Lung (tissue), 12 donors: ENCODE data around the gene SPTB. TPM values are rescaled to one million over a fixed set of nuclear protein-coding genes. Genes with fewer than 3 reads are reported as not detected.

Source experiments
- ATAC-seq: fragments of 200-7000 bp; cut with Tn5 transposase; one replicate; pipeline ENCODE4 v1.9.1; 2020; ENCODE audit warnings: moderate number of reproducible peaks; ENCODE audit not compliant: insufficient read depth, low FRiP score
- DNase-seq, 3 donors: peaks; one replicate each; pipeline ENCODE4 v3.0.0-alpha.2; 2013 to 2017
- H3K27ac ChIP-seq, 2 donors: one replicate each; pipeline ENCODE4 v1.5.1; 2013; ENCODE audit warnings: mild to moderate bottlenecking in 2 of 2, moderate library complexity in 2 of 2, control low read depth in 1 of 2, inconsistent platforms in 1 of 2, low read depth in 1 of 2, low read length in 1 of 2
- H3K27me3 ChIP-seq, 3 donors: one replicate each; pipeline ENCODE4 v1.5.1; 2013; ENCODE audit warnings: low read length in 2 of 3; ENCODE audit not compliant: control insufficient read depth in 3 of 3, insufficient read depth in 3 of 3
- H3K36me3 ChIP-seq, 4 donors: one replicate each; pipeline ENCODE4 v1.5.1; 2013; ENCODE audit warnings: low read length in 4 of 4, mild to moderate bottlenecking in 1 of 4, moderate library complexity in 1 of 4; ENCODE audit not compliant: control insufficient read depth in 4 of 4, insufficient read depth in 4 of 4
- H3K4me1 ChIP-seq, 5 donors: one replicate each; pipeline ENCODE4 v1.5.1; 2013; ENCODE audit warnings: low read length in 5 of 5, mild to moderate bottlenecking in 2 of 5, moderate library complexity in 1 of 5; ENCODE audit not compliant: control insufficient read depth in 5 of 5, insufficient read depth in 5 of 5
- H3K4me3 ChIP-seq: one replicate; pipeline ENCODE4 v1.5.1; 2013; ENCODE audit warnings: mild to moderate bottlenecking, control low read depth, moderate library complexity
- H3K9ac ChIP-seq, 2 donors: one replicate each; pipeline ENCODE4 v1.5.1; 2013; ENCODE audit warnings: low read length in 2 of 2, control low read depth in 1 of 2; ENCODE audit not compliant: insufficient read depth in 1 of 2
- H3K9me3 ChIP-seq, 4 donors: one replicate each; pipeline ENCODE4 v1.5.1; 2013; ENCODE audit warnings: low read length in 3 of 4, mild to moderate bottlenecking in 1 of 4, moderate library complexity in 1 of 4; ENCODE audit not compliant: control insufficient read depth in 4 of 4, insufficient read depth in 3 of 4
- CTCF ChIP-seq: IDR thresholded peaks from 2 replicates; pipeline ENCODE4 v1.5.1; 2012; ENCODE audit warnings: mild to moderate bottlenecking; ENCODE audit errors: control extremely low read depth, extremely low read depth
- WGBS, 2 donors: extraction: QIAGEN DNeasy Blood & Tissue Kit; methylation state at CpG; one replicate each; pipeline ENCODE4 v1.1.7; 2013; 5-methylcytosine and 5-hydroxymethylcytosine counted together
- polyA plus RNA-seq, 2 donors: library from polyadenylated mRNA; stranded (reverse); fragments of 200-250 nt; gene quantifications; one replicate each; pipeline ENCODE4 v1.2.1, GENCODE V29; 2013
- total RNA-seq, 2 donors: library from RNA; depleted of rRNA in 1 of 2; stranded (reverse); fragments of >200 nt in 1 of 2; gene quantifications; one replicate each; pipeline ENCODE4 v1.2.1, GENCODE V29; 2014 to 2021
- donor health status: control.
- donor health status: control.
- donor health status: Bipolar disorder and iron deficiency.
- donor health status: healthy.
- donor health status: DM: yes; HTN: yes; CAD: no.

Gene SPTB
- total and polyA plus RNA-seq, 4 donors = 1.2 to 11.5 (median 2.1) TPM

- Histone ChIP-seq H3K27ac (no peak overlapping the region), H3K9me3 (peaks cover 0 to 3% (median 0%) of the 10 kb centered on the region in 4 donors), H3K4me1 (no peaks in the 10 kb centered on the region), H3K4me3 (no peak overlapping the region), H3K36me3 (peaks cover 2 to 37% (median 18%) of the 10 kb centered on the region in 4 donors), H3K9ac (no peak overlapping the region), H3K27me3 (no peaks in the 10 kb centered on the region)
- DNase-seq = no peak
- no peak for ATAC-seq
- TF ChIP-seq CTCF = no peak
- 57 to 90% methylated on average over 1 of the region's 1 CpG for WGBS, 2 donors
These were observed 145.8 kb downstream of the SPTB start for GRCh38 chr14:64733899-64734298.

- H3K4me1 ChIP-seq = no peaks in the 10 kb centered on the region
- H3K36me3 ChIP-seq = peaks cover 2 to 43% (median 20%) of the 10 kb centered on the region in 4 donors
- TF ChIP-seq CTCF = no peak
- no peak overlapping the region for H3K9ac ChIP-seq
- ATAC-seq (no peak), DNase-seq (no peak)
- 88 to 89% methylated on average over 11 of the region's 11 CpGs for WGBS, 2 donors
- no peak overlapping the region for H3K27ac ChIP-seq
- no peak overlapping the region for H3K4me3 ChIP-seq
- H3K9me3 ChIP-seq = peaks cover 0 to 3% (median 0%) of the 10 kb centered on the region in 4 donors
- no peaks in the 10 kb centered on the region for H3K27me3 ChIP-seq
These were observed 146.4 kb downstream of the SPTB start for GRCh38 chr14:64733321-64733720.

GRCh38 chr14:64732536-64733120 lies 147.1 kb downstream of the SPTB start:
- H3K4me1 ChIP-seq = no peaks in the 10 kb centered on the region
- H3K27ac ChIP-seq = no peak overlapping the region
- no peaks in the 10 kb centered on the region for H3K27me3 ChIP-seq
- no peak for TF ChIP-seq CTCF
- H3K4me3 ChIP-seq = no peak overlapping the region
- no peak overlapping the region for H3K9ac ChIP-seq
- 93 to 94% methylated on average over 14 of the region's 14 CpGs for WGBS, 2 donors
- DNase-seq (no peak), ATAC-seq (no peak)
- peaks cover 2 to 49% (median 22%) of the 10 kb centered on the region in 4 donors for H3K36me3 ChIP-seq
- H3K9me3 ChIP-seq = peaks cover 0 to 3% (median 0%) of the 10 kb centered on the region in 4 donors

GRCh38 chr14:64732066-64732465 lies 147.6 kb downstream of the SPTB start:
- peaks cover 2 to 50% (median 21%) of the 10 kb centered on the region in 4 donors for H3K36me3 ChIP-seq
- no peaks in the 10 kb centered on the region for H3K27me3 ChIP-seq
- H3K9me3 ChIP-seq = peaks cover 0 to 3% (median 0%) of the 10 kb centered on the region in 4 donors
- H3K4me1 ChIP-seq = no peaks in the 10 kb centered on the region
- TF ChIP-seq CTCF = no peak
- DNase-seq (no peak), ATAC-seq (no peak)
- H3K4me3 ChIP-seq = no peak overlapping the region
- WGBS, 2 donors = 92% methylated on average over 4 of the region's 4 CpGs
- H3K9ac ChIP-seq = no peak overlapping the region
- no peak overlapping the region for H3K27ac ChIP-seq
